GM18867 (cell line): ENCODE measurements around the gene GCDH.
"Not testable (repeated sequence)": the region's sequence is repeated elsewhere in the genome, so short reads cannot be mapped to it uniquely, and the experiment has no call there.

Source experiments
- ATAC-seq: cut with Tn5 transposase; IDR thresholded peaks from one replicate; pipeline ENCODE4 v1.9.1; 2021; ENCODE audit warnings: mild to moderate bottlenecking, moderate library complexity; ENCODE audit not compliant: unreplicated experiment

GCDH gene

DNA sequence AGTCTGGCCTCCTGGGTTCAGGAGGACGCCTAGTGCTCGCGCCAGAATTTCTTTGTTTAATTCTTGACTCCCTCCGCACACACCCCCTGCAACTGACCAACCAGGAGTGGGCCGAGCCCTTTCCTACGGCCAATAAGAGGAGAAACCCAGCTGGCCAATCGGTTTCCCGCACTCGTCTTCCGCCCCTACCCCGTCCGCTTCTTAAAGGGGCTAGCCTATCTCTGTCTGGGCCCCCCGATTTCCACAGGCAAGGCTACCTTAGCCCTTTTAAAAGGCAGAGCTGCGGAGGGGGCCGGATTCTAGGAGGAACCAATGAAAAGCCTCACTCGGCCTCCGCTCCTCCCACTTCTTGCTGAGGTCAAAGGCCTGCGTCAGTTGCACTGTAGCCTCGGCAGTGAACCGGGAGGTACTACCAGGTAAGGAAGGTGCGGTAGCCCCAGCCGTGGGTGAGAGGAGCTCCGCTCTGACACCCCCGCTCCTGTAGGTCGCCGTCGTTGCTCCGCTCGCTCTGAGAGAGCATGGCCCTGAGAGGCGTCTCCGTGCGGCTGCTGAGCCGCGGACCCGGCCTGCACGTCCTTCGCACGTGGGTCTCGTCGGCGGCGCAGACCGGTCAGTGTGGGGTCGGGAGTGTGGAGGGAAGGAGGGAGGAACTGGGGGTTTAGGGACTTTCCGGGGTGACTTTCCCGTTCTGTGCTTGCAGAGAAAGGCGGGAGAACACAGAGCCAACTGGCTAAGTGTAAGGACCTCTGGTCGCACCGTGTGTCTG lies at the start of gene GCDH:
Gene GCDH, plus strand, starts transcription at position 374 of the 766 bp plus-strand sequence. Its CDS starts 145 bp downstream, at position 519.
- ATAC-seq = peak; percentile 86

DNA sequence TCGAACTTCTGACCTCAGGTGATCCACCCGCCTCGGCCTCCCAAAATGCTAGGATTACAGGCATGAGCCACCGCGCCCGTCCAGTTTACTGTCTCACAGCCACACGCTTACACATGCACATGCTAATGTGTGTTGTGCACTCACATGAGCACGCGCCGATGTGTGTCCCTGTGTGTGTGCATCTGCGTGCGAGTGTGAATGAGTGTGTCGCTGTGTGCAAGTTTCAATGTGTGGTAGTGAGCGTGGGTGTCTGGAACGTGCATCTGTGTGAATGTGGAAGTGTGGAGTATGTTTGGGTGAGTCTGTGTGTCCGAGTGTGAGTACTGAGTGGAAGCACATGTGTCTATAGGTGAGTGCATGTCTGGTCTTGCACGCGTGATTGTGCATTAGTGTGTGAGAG lies 48.4 kb upstream of the GCDH start:
- ATAC-seq = no peak

DNA sequence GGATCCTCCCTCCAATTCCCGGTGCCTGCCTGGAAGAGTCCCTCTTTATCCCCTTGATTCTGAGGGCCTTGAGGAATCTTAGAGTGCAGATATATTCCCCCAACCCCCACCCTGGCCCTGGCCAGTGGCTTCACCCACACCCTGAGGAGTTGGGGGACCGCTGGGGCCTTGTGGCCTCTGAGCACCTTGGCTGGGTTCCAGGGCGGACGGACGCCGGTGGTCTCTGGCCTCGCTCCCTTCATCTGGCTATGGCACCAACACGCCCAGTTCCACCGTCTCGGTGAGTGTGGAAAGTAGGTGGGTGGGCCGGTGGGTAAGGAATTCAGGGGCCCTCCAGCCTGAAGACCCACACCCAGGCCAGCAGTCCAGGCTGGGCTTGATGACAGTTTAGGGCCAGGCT lies 47.6 kb upstream of the GCDH start:
- no peak for ATAC-seq

DNA sequence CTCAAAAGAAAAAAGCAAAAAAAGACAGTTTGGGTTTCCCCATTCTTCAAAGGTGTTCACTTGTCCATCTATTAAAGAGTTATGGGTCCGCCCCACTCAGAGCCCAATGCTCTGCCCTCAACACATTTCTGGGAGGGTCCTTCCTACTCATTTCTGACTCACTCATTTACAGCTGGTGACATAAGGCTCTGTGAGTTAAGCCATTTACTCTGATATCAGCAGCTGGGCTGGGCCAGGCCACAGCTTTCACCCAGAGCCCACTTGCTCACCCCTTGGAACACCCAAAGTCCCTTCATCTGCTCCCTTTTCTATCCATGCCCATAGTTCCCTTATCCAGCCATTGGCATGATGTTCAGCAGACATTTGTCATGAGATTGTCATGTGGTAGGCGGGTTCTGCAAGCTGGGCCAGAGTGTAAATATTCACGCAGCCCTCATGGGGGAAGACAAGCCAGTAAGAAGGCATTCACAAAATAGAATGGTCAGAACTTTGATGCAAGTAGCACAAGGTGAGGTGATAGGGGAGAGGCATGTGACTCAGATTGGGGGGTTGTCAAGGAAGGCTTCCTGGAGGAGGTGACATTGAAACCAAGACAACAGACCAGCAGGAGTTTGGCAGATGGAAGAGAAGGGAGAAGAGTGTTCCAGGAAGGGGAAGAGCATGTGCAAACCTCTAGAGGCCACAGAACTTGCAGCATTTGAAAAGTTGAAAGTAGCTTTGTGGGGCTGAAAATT lies 46.8 kb upstream of the GCDH start:
- no peak for ATAC-seq

DNA sequence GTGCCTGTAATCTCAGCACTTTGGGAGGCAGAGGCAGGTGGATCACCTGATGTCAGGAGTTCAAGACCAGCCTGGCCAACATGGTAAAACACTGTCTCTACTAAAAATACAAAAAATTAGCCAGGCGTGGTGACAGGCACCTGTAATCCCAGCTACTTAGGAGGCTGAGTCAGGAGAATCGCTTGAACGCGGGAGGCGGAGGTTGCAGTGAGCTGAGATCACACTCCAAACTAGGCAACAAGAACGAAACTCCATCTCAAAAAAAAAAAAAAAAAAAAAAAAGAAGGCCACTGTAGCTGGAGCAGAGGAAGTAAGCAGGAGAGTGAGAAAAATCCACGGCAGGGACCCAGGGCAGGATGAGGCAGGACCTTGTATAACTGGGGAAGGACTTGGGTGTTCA lies 44.3 kb upstream of the GCDH start:
- ATAC-seq = not testable (repeated sequence)

DNA sequence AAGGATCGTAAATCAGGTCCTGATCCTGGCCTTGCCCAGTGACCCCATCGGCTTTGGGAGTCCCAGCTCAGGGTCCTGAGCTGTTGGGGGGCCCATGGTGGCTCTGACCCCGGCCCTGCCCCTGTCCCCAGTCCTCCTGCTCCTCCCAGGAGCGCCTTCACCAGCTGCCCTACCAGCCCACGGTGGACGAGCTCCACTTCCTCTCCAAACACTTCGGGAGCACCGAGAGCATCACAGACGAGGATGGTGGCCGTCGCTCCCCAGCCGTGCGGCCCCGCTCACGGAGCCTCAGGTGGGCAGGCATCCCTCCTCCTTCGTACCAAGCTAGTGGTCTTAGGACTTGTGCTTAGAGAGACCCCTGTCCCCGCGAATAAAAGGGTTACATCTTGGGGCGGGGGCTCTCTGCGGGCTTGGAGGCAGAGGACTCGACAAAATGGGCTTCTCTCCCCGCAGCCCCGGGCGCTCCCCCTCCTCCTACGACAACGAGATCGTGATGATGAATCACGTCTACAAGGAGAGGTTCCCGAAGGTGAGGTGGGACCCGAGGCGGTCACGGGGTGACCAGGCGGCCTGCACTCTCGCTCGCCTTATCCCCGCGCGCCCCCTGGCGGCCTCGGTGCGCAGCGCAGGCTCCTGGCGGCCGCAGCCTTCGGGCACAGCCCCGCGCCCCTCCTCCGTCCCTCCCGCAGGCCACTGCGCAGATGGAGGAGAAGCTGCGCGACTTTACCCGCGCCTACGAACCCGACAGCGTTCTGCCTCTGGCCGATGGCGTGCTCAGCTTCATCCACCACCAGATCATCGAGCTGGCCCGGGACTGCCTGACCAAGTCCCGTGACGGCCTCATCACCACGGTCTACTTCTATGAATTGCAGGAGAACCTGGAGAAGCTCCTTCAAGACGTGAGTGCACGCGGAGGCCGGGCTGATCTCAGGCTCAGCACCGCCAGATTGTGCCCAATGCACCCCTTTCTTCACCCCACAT lies 43.5 kb upstream of the GCDH start:
- peak; percentile 65 for ATAC-seq

DNA sequence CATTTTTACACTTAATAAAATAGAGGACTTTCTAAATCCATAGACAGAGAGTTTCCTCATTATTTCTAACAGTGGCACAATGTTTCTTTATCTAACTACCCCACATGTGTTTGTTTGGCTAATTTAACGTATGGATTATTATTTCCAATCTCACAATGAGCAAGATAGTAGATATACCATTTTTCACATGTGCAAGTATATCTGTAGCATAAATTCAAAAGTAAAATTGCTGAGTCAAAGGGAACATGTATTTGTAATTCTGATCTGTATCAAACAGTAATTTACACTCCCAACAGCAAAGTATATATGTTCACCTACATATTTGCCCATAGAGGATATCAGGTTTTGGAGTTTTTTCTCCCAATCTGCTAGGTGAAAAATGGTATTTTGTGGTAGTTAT lies 34.3 kb upstream of the GCDH start:
- ATAC-seq = no peak

DNA sequence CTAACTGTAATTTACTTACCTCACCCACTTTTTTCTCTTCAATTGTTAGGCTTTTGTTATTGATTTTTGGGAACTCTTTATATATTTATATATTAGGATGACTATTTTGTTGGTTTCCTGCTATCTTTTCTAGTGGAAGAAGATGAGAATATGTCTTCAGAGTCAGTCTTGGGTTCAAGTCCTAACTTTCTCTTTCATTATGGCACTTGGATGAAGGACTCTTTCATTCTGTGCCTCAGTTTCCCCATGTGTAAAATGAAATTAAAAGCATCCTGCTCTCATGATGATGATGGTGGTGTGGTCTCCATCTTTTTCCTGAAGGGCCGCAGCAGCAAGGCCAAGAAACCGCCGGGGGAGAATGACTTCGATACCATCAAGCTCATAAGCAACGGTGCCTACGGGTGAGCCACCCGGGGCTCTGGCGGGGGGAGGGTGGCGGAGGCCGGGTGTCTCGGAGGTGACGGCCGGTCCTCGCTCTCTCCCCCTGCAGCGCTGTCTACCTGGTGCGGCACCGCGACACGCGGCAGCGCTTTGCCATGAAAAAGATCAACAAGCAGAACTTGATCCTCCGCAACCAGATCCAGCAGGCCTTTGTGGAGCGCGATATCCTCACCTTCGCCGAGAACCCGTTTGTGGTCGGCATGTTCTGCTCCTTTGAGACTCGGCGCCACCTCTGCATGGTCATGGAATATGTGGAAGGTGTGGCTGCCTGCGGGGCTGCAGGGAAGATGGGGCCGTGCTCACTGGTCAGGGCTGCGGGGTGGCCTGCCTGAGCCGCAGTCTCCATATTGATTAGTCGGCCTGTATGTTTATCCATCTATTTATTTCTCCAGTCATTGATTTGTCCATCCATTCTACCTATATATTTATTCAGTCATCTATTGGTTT lies 32.7 kb upstream of the GCDH start:
- no peak for ATAC-seq

DNA sequence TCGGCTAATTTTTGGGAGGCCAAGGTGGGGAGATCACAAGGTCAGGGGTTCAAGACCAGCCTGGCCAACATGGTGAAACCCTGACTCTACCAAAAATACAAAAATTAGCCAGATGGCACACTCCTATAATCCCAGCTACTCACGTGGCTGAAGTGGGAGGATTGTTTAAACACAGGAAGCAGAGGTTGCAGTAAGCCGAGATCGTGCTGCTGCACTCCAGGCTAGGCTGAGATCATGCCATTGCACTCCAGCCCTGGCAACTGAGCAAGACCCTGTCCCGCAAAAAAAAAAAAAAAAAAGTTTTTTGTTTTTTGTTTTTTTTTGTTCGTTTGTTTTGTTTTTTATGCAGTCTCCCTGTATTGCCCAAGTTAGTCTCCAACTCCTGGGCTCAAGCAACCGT lies 31.4 kb upstream of the GCDH start:
- ATAC-seq = no peak

DNA sequence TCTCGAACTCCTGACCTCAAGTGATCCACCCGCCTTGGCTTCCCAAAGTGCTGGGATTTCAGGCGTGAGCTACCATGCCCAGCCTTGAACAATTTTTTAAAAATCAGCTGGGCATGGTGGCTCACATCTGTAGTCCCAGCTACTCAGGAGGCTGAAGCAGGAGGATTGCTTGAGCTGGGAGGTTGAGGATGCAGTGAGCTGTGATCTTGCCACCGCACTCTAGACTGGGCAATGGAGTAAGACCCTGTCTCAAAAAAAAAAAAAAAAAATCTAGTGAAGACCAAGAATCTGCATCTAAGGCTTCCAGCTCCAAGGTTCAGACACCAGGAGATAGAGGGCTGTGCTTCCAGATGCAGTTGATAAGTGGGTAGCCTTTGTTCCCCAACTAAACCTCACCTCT lies 26.8 kb upstream of the GCDH start:
- ATAC-seq = no peak

DNA sequence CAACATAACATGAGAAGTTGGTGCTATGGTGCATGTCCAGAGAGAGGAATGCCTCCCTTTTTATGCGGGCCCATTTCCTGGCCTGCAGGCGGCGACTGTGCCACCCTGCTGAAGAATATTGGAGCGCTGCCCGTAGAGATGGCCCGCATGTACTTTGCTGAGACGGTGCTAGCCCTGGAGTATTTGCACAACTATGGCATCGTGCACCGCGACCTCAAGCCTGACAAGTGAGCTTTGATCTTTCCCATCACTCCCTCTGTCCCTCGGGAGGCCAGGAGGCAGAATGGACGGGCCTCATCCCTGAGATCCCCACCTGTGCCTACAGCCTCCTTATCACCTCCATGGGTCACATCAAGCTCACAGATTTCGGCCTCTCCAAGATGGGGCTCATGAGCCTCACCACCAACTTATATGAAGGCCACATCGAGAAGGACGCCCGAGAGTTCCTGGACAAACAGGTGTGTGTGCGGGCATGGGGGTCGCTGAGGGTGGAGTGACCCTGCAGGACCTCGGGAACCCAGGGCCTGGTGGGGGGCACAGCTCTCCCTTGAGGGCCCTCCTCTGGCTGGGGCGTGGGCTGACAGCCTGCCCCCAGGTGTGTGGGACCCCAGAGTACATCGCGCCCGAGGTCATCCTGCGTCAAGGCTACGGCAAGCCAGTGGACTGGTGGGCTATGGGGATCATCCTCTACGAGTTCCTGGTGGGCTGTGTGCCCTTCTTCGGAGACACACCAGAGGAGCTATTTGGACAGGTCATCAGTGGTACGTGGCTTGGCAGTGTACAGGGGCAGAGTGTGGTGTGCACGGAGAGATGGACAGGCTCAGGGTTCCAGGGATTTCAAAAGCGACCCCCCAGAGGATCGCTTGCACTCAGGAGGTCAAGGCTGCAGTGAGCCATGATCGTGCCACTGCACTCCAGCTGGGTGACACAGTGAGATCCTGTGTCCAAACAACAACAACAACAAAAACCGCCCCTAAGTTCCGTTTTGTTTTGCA lies 25.9 kb upstream of the GCDH start:
- no peak for ATAC-seq

DNA sequence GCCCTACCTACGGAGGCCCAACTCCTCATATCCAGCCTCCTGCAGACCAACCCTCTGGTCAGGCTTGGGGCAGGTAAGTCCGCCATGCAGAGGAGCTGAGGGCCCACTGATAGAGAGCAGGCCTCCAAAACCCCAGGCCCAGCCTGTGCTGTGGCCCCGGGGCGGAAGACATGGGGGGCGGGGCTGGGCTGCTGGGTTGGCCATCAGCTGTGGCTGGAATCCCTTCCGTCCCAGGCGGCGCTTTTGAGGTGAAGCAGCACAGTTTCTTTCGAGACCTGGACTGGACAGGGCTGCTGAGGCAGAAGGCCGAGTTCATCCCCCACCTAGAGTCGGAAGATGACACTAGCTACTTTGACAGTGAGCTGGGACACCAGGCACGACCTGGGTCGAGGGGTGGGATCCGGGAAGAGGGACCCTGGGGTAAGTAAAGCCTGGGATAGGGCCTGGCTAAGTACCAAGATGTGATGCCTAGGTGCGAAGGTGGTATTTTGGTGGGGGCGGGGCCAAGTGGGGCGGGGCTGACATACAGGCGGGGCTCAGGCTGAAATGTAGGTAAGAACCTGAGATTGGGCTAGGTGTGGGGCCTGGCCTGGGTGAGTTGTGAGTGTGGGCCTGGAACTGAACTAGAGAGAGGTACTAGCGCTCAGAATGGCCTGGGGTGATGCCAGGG lies 25.1 kb upstream of the GCDH start:
- ATAC-seq = no peak

DNA sequence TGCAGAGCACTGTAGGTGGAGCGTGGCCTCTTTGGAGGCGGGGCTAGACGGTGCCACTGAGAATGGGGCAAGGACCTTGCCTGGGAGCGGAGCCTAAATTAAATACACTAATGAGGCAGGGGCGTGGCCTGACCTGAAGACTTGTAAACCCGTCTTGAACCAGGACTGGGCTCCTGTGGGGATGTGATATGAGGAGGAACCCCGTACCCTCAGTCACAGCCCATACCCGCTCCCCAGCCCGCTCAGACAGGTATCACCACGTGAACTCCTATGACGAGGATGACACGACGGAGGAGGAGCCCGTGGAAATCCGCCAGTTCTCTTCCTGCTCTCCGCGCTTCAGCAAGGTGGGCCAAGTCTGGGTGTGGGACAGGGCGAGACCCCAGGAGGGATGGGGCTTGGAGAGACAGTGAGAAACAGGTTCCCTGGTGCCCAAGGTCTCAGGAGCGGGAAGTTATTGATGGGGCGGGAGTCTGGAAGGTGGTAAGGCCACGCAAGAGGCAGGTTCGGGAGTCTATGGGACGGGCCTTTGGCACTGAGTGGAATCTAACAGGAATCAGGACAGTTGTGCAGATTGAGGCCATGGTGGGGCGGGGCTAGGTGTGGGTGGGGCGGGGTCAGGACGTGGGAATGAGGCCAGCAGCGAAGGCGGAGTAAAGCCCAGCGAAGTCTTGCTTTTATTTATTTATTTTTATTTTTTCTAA lies 24.4 kb upstream of the GCDH start:
- no peak for ATAC-seq

DNA sequence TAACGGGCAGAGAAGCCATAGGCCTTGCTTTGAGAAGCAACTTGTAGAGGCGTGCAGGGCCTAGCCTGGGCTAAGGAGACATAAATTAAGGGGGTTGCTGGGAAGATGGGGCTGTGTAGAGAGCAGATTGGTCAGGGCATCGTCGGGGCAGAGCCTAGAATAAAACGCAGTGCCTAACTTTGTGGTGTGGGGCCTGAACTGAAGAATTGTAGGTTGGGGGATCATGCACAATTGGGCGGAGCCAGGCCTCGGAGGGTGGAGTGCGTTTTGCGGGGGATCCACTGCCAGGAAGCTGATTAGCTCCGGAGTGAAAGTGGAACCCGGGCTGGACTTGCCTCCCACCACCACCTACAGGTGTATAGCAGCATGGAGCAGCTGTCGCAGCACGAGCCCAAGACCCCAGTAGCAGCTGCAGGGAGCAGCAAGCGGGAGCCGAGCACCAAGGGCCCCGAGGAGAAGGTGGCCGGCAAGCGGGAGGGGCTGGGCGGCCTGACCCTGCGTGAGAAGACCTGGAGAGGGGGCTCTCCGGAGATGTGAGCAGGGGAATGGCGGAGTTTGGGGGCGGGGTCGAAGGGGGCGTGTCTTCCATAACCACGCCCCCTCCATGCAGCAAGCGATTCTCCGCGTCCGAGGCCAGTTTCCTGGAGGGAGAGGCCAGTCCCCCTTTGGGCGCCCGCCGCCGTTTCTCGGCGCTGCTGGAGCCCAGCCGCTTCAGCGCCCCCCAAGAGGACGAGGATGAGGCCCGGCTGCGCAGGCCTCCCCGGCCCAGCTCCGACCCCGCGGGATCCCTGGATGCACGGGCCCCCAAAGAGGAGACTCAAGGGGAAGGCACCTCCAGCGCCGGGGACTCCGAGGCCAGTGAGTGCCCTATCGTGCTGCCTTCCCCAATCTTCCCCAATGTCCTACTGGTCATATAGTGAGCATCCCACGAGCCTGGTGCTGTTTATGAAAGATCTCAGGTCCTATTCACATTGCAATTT lies 23.6 kb upstream of the GCDH start:
- no peak for ATAC-seq

DNA sequence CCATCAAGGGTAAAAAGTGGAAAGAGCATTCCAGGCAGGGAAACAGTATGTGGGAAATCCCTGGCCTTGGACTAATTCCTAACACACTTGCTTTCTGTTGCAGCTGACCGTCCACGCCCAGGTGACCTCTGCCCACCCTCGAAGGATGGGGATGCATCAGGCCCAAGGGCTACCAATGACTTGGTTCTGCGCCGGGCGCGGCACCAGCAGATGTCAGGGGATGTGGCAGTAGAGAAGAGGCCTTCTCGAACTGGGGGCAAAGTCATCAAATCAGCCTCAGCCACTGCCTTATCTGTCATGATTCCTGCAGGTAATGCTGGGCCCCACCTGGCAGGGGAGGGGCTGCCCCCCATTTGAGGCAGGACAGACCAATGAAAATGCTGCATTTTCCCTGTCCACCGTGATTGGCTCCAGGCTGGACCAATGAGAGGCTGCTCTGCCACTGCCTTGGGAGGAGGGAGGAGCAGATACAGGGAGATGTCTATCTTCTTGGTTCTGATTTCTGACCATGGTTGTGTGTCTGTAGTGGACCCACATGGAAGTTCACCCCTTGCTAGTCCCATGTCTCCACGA lies 22.3 kb upstream of the GCDH start:
- no peak for ATAC-seq

DNA sequence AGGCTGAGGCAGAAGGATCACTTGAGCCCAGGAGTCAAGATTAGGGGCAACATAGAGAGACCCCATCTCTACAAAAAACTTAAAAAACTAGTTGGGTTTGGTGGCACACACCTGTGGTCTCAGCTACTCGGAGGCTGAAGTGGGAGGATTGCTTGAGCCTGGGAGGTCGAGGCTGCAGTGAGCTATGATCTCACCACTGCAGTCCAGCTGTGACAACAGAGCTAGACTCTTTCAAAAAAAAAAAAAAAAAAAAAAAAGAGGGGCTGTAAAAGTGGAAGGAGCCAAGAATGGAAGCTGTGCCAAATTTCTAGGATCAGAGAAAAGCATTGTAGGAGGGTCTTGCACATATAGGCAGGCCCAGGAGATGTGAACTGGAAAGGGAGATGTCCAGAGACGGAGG lies 19.3 kb upstream of the GCDH start:
- no peak for ATAC-seq
